Measurements from ENCODE around the gene SLC12A4.

GRCh38 chr16:68005786-68006286 is 37.4 kb upstream of the SLC12A4 start:
- TF ChIP-seq POLR2AphosphoS5 (IDR thresholded peaks at IDR 0.05) = peak in 1 of 2 donors; percentile 34
- TF ChIP-seq CTCF (IDR thresholded peaks at IDR 0.05) = no peak
- peak in 1 of 4 donors; percentile 64 for TF ChIP-seq POLR2A (IDR thresholded peaks at IDR 0.05)
- no peak for TF ChIP-seq EP300 (IDR thresholded peaks at IDR 0.05)
